ENCODE results near the gene TXNRD1. TPM values are rescaled to one million over a fixed set of nuclear protein-coding genes. Genes with fewer than 3 reads are reported as not detected.
"Not testable (repeated sequence)": the region's sequence is repeated elsewhere in the genome, so short reads cannot be mapped to it uniquely, and the experiment has no call there.

TXNRD1 gene
- total RNA-seq, 1 donor from 2014 or later: 102 TPM

GRCh38 chr12:104275689-104276088, 60.1 kb downstream of the TXNRD1 start:
- FAIRE-seq (no peak), DNase-seq (ENCODE audit: low spot score in 2 of 2) (no peak)

- FAIRE-seq: no peak
- no peak for DNase-seq (ENCODE audit: low spot score in 2 of 2)
Measured at GRCh38 chr12:104276273-104277131, 60.9 kb downstream of the TXNRD1 start.

GRCh38 chr12:104279164-104279563, 63.6 kb downstream of the TXNRD1 start:
- no peak for DNase-seq (ENCODE audit: low spot score in 2 of 2)
- FAIRE-seq: no peak

- FAIRE-seq: no peak
- DNase-seq (ENCODE audit: low spot score in 2 of 2): no peak
Measured at GRCh38 chr12:104280111-104280510, 64.5 kb downstream of the TXNRD1 start.

- DNase-seq (ENCODE audit: low spot score in 2 of 2): no peak
- FAIRE-seq: no peak
Measured at GRCh38 chr12:104280717-104281458, 65.3 kb downstream of the TXNRD1 start.

- FAIRE-seq (no peak), DNase-seq (ENCODE audit: low spot score in 2 of 2) (no peak)
Measured at GRCh38 chr12:104281636-104282035, 66.1 kb downstream of the TXNRD1 start.

GRCh38 chr12:104282109-104282508, 66.5 kb downstream of the TXNRD1 start:
- DNase-seq (ENCODE audit: low spot score in 2 of 2) (no peak), FAIRE-seq (no peak)

- no peak for DNase-seq (ENCODE audit: low spot score in 2 of 2)
- FAIRE-seq: no peak
Measured at GRCh38 chr12:104285740-104286515, 70.3 kb downstream of the TXNRD1 start.

- FAIRE-seq: no peak
- peak; percentile 63 to 73 for DNase-seq (ENCODE audit: low spot score in 2 of 2)
Measured at GRCh38 chr12:104286516-104287482, 71.2 kb downstream of the TXNRD1 start.

GRCh38 chr12:104288635-104289274, 73.2 kb downstream of the TXNRD1 start:
- peak; percentile 67 to 82 for DNase-seq (ENCODE audit: low spot score in 2 of 2)
- FAIRE-seq: no peak

GRCh38 chr12:104290320-104290719, 74.7 kb downstream of the TXNRD1 start:
- no peak for DNase-seq (ENCODE audit: low spot score in 2 of 2)
- FAIRE-seq: no peak

- no peak for FAIRE-seq
Measured at GRCh38 chr12:104290855-104291254, 75.3 kb downstream of the TXNRD1 start.

GRCh38 chr12:104291867-104292524, 76.4 kb downstream of the TXNRD1 start:
- no peak for DNase-seq (ENCODE audit: low spot score in 2 of 2)
- FAIRE-seq: no peak

More at GRCh38 chr12:104290855-104291254, 75.3 kb downstream of the TXNRD1 start:
- no peak for DNase-seq (ENCODE audit: low spot score in 2 of 2)

GRCh38 chr12:104292872-104293794, 77.6 kb downstream of the TXNRD1 start:
- DNase-seq (ENCODE audit: low spot score in 2 of 2): no peak
- no peak for FAIRE-seq

GRCh38 chr12:104294158-104294859, 78.7 kb downstream of the TXNRD1 start:
- not testable (repeated sequence) for FAIRE-seq; DNase-seq (ENCODE audit: low spot score in 2 of 2)

- no peak for FAIRE-seq
- DNase-seq (ENCODE audit: low spot score in 2 of 2): no peak
Measured at GRCh38 chr12:104294927-104295668, 79.5 kb downstream of the TXNRD1 start.

All from frontal cortex (tissue), 4 donors.